Spinal cord (tissue), 10 donors: ENCODE data around the gene SDHAF4. TPM values are rescaled to one million over a fixed set of nuclear protein-coding genes. Genes with fewer than 3 reads are reported as not detected.
"Not testable (repeated sequence)": the region's sequence is repeated elsewhere in the genome, so short reads cannot be mapped to it uniquely, and the experiment has no call there.

Experiments used
- DNase-seq, 6 donors: peaks; one replicate each; pipeline versions ENCODE4 v3.0.0 to v3.0.0-alpha.2; 2013 to 2015; ENCODE audit warnings: low spot score in 6 of 6, low read depth in 4 of 6
- H3K27ac ChIP-seq: one replicate; pipeline ENCODE4 v1.5.1; 2013; ENCODE audit warnings: low read depth, low read length, control low read depth
- H3K27me3 ChIP-seq: one replicate; pipeline ENCODE4 v1.6.1; 2013; ENCODE audit warnings: low read length; ENCODE audit not compliant: control insufficient read depth, insufficient read depth
- H3K36me3 ChIP-seq: one replicate; pipeline ENCODE4 v1.6.1; 2013; ENCODE audit warnings: low read length; ENCODE audit not compliant: control insufficient read depth, insufficient read depth
- H3K4me1 ChIP-seq: one replicate; pipeline ENCODE4 v1.6.1; 2013; ENCODE audit warnings: low read length; ENCODE audit not compliant: control insufficient read depth, insufficient read depth
- H3K4me3 ChIP-seq: one replicate; pipeline ENCODE4 v1.5.1; 2013; ENCODE audit warnings: low read depth, low read length, control low read depth
- H3K9me3 ChIP-seq: one replicate; pipeline ENCODE4 v1.6.1; 2013; ENCODE audit warnings: low read length; ENCODE audit not compliant: control insufficient read depth, insufficient read depth
- WGBS: methylation state at CpG from one replicate; pipeline ENCODE4 v1.1.5; 2013; ENCODE audit warnings: missing lambda C conversion rate; ENCODE audit not compliant: insufficient coverage; 5-methylcytosine and 5-hydroxymethylcytosine counted together
- polyA plus RNA-seq, 2 donors: library from polyadenylated mRNA; unstranded; fragments of 120-200 nt; gene quantifications; one replicate each; pipeline ENCODE4 v1.2.1, GENCODE V29; 2013; ENCODE audit not compliant: insufficient read length in 2 of 2
- total RNA-seq, 2 donors: library from RNA; depleted of rRNA in 1 of 2; stranded (reverse); fragments of 120-200 nt in 1 of 2; fragments of >200 nt in 1 of 2; gene quantifications; one replicate each; pipeline versions ENCODE4 v1.2.3 to v1.2.4, GENCODE V29; 2013 to 2014
- donor health status: healthy.

Gene SDHAF4
- total and polyA plus RNA-seq, 4 donors = 19.0 to 28.3 (median 23.7) TPM

DNA sequence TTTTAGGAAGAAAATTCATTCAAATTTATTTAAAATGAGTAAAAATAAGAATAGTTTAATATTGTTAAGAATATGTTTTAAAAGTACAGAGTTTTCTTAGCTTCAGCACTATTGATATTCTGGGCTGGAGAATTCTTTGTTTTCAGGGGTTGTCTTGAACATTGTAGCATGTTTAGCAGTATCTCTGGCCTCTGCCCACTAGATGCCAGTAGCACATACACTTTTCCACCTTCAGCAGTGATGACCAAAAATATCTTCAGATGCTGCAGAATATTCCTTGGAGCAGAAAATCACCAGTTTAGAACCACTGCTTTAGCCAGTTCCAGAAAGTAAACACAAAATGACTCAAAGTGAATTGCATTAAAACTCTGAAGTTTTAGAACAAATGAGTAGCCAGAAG is 19.4 kb upstream of the SDHAF4 start:
- peak in 2 of 6 donors; percentile 61 to 89 for DNase-seq

DNA sequence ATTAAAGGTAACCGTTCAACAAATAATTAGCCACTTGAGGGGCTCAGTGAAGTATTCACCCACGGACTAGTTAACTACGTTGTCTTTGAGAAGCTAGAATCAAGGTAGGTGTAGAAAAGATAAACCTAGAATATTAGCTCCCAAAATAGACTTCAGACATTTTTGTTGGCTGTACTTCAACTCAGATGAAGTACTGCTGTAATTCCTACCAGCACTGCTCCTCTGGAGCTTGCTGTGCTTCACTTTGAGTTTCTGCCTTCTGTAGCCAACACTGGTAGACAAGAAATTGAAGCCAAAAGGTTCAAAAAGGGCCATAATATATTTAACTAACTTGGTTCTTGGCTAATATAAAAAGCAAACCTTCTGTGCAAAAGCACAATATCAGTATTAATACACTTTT is 18.8 kb upstream of the SDHAF4 start:
- H3K36me3 ChIP-seq = no peaks in the 10 kb centered on the region
- H3K27me3 ChIP-seq = no peaks in the 10 kb centered on the region
- no peak for DNase-seq
- no peak overlapping the region for H3K4me3 ChIP-seq
- WGBS = no CpG with 5 or more reads among the region's 3 CpGs
- H3K27ac ChIP-seq = no peak overlapping the region
- H3K4me1 ChIP-seq = no peaks in the 10 kb centered on the region
- no peaks in the 10 kb centered on the region for H3K9me3 ChIP-seq

More for the DNA sequence above, 19.4 kb upstream of the SDHAF4 start:
- Histone ChIP-seq H3K9me3 (no peaks in the 10 kb centered on the region), H3K4me3 (no peak overlapping the region), H3K27me3 (no peaks in the 10 kb centered on the region), H3K27ac (no peak overlapping the region), H3K36me3 (no peaks in the 10 kb centered on the region), H3K4me1 (no peaks in the 10 kb centered on the region)

DNA sequence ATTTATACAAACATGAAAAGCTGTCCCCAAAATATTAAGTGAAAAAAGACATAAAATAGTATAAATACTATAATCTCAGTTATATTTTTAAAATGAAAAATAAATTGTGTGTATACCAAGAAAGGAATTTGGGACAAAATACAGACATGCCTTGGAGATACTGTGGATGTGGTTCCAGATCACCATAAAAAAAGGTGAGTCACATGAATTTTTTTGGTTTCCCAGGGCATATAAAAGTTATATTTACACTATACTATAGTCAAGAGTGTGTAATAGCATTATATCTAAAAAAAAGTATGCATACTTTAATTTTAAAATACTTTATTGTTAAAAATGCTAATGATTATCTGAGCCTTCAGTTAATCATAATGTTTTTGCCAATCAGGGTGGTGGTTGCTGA is 17.4 kb upstream of the SDHAF4 start:
- no peaks in the 10 kb centered on the region for H3K9me3 ChIP-seq
- DNase-seq = no peak
- no peaks in the 10 kb centered on the region for H3K27me3 ChIP-seq
- no peaks in the 10 kb centered on the region for H3K4me1 ChIP-seq
- no peak overlapping the region for H3K4me3 ChIP-seq
- H3K27ac ChIP-seq = no peak overlapping the region
- H3K36me3 ChIP-seq = no peaks in the 10 kb centered on the region

DNA sequence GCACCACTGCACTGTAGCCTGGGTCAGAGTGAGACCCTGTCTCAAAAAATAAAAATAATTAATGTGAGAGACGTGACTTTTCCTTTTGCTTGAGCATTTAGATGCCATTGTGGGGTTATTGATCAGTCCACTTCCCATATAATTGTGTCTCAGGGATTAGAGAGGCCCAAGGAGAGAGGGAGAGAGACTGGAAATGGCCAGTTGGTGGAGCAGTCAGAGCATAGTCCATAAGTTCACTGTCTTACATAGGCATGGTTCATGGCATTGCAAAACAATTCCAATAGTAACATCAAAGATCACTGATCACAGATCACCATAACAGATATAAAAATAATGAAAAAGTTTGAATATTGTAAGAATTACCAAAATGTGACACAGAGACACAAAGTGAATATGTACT is 15.2 kb upstream of the SDHAF4 start:
- H3K27me3 ChIP-seq = no peaks in the 10 kb centered on the region
- no peak for DNase-seq
- no peak overlapping the region for H3K27ac ChIP-seq
- 100% methylated on average over 1 of the region's 1 CpG for WGBS
- H3K4me3 ChIP-seq = no peak overlapping the region
- no peaks in the 10 kb centered on the region for H3K4me1 ChIP-seq
- no peaks in the 10 kb centered on the region for H3K36me3 ChIP-seq
- H3K9me3 ChIP-seq = no peaks in the 10 kb centered on the region

DNA sequence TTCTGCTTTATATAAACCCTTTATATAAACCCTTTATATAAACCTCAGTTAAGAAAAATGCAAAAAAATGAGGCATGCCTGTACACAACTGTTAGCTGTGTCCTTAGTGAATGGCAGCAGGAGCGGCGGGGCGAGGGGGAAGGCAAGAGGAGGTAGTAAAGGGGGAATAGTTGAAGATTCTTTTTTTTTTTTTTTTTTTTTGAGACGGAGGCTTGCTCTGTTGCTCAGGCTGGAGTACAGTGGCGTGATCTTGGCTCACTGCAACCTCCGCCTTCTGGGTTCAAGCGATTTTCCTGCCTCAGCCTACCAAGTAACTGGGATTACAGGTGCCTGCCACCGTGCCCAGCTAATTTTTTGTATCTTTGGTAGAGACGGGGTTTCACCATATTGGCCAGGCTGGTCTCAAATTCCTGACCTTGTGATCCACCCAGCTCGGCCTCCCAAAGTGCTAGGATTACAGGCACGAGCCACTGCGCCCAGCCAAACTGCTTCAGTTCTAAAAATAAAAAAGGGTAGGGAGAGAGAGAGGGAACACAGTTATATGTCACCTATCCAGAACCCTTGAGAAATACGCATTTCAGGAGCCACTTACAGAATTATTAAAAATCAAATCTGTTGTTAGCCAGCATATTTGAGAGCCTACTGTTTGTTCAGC is 14.3 kb upstream of the SDHAF4 start:
- H3K4me3 ChIP-seq, H3K4me1 ChIP-seq, H3K27me3 ChIP-seq, H3K27ac ChIP-seq, DNase-seq, H3K36me3 ChIP-seq, H3K9me3 ChIP-seq: not testable (repeated sequence)
- 95% methylated on average over 7 of the region's 13 CpGs for WGBS

DNA sequence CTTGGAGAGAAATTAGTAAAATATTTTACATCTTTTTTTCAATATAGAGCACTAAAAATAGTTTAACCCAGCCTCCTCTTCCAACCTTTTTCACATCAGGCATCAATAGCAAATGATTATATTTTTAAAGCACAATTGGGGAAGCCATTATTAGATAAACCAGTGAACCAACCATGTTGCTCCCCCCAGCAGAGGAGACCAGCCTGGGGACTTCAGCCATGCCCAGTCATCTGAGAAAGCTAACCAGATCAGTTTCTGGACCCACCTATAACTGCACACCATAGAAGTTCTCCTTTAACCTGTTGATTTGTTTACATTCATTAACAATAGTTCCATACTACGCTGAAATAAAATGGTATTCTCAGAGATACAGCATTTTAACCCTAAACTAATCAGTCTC is 13.8 kb upstream of the SDHAF4 start:
- H3K4me1 ChIP-seq = no peaks in the 10 kb centered on the region
- peaks cover 3% of the 10 kb centered on the region for H3K36me3 ChIP-seq
- no peak overlapping the region for H3K27ac ChIP-seq
- no peaks in the 10 kb centered on the region for H3K27me3 ChIP-seq
- no peak overlapping the region for H3K4me3 ChIP-seq
- no CpG with 5 or more reads among the region's 1 CpG for WGBS
- H3K9me3 ChIP-seq = no peaks in the 10 kb centered on the region
- DNase-seq = no peak

DNA sequence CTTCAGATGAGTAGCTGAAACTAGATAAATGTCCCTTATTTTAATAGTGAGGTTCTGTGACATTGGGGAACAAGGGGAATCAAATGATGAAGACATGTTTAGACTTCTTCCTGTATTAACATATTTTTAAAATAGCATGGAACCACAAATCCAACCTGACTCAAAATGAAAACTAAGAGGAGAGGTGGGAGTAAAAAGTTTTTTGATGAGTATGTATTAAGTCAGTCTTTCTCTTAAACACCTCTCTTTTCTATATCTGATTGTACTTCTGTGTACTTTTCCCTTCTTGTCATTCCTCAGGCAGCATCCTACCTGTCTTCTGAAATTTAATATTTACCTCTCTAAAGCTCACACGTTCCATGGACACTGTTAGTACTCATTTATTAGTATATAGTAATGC is 8.7 kb upstream of the SDHAF4 start:
- Histone ChIP-seq H3K27me3 (no peaks in the 10 kb centered on the region), H3K36me3 (peaks cover 3% of the 10 kb centered on the region), H3K27ac (no peak overlapping the region), H3K4me3 (no peak overlapping the region), H3K9me3 (no peaks in the 10 kb centered on the region), H3K4me1 (no peaks in the 10 kb centered on the region)
- no peak for DNase-seq
- WGBS = no CpG with 5 or more reads among the region's 1 CpG

DNA sequence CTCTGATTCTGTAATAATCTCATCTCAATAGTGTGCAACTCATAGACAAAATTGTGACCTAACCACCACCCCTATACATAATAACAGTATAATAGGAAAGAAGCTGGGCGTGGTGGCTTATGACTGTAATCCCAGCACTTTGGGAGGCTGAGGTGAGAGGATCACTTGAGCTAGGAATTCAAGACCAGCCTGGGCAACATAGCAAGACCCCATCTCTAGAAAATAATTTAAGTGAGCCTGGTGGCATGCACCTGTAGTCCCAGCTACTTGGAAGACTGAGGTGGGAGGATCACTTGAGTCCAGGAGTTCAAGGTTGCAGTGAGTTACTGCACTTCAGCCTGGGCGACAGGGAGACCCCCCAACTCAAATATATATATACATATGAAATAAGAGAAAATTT is 4.3 kb upstream of the SDHAF4 start:
- not testable (repeated sequence) for H3K9me3 ChIP-seq, H3K36me3 ChIP-seq, H3K27me3 ChIP-seq, H3K4me3 ChIP-seq, H3K27ac ChIP-seq, H3K4me1 ChIP-seq, DNase-seq
- no CpG with 5 or more reads among the region's 2 CpGs for WGBS

DNA sequence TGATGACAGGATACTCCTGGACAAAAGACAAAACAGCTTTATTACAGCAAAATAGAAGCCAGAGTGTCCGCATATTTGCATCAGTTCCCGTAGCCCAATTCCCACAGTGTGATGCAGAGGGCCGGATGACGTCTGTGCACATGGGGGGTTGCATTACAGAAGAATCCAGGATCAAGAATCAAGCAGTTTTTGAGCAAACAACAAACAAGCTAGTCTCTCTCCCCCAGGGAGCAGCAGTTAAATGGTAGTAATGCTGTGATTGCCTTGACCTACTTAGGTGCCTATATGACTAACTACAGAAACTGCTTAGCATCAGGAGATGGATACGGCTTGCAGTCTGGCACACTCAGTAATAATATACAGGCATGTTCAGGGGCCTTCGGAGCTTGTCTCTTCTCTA is 3.2 kb upstream of the SDHAF4 start:
- Histone ChIP-seq H3K27ac (no peak overlapping the region), H3K4me3 (no peak overlapping the region), H3K27me3 (no peaks in the 10 kb centered on the region), H3K36me3 (no peaks in the 10 kb centered on the region), H3K4me1 (peaks cover 10% of the 10 kb centered on the region), H3K9me3 (peaks cover under 1% of the 10 kb centered on the region)
- WGBS = 34% methylated on average over 2 of the region's 6 CpGs
- DNase-seq = peak in 1 of 6 donors; percentile 16

DNA sequence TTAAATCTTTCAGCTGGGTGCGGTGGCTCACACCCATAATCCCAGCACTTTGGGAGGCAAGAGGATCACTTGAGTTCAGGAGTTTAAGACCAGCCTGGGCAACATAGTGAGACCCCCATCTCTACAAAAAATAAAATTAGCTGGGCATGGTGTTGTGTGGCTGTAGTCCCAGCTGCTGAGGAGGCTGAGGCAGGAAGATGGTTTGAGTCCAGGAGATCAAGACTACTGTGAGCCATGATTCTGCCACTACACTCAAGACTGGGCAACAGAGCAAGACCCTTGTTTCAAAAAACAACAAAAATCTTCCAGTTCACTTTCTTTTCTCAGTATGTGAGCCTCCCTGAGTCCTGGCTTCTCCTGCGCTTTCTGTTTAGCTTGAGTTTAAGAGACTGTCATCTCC is 7.9 kb downstream of the SDHAF4 start:
- DNase-seq = no peak
- 100% methylated on average over 1 of the region's 2 CpGs for WGBS
- H3K4me1 ChIP-seq = no peaks in the 10 kb centered on the region
- no peaks in the 10 kb centered on the region for H3K27me3 ChIP-seq
- no peaks in the 10 kb centered on the region for H3K9me3 ChIP-seq
- H3K27ac ChIP-seq = no peak overlapping the region
- no peak overlapping the region for H3K4me3 ChIP-seq
- no peaks in the 10 kb centered on the region for H3K36me3 ChIP-seq
